ENCODE data around the gene STUM. TPM values are rescaled to one million over a fixed set of nuclear protein-coding genes. Genes with fewer than 3 reads are reported as not detected.
"Not testable (repeated sequence)": the region's sequence is repeated elsewhere in the genome, so short reads cannot be mapped to it uniquely, and the experiment has no call there.

The STUM gene
- polyA plus RNA-seq, 10 donors, result 6.1 to 18.6 (median 13.6) TPM

GRCh38 chr1:226638001-226638601, 89.5 kb downstream of the STUM start:
- DNase-seq, result peak in 1 of 3 donors; percentile 83

DNA sequence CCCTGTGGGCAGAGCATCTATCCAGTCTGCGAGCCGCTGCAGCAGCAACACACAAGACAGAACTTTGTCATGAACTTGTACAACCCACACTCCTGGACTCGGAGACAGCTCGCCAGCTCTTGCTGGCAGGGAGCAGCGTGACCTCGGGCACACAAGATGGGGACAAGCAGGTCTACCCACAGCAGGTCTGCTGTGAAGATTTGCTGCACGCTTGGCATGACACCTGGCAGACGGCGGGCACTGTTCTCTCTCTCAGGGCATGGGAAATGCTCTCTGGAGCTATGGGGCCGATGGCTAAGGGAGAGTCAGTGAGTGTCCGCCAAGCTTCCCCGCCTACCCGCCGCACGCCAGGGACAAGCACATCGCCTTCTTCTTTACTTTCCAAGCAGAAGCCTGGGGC, 90.0 kb downstream of the STUM start:
- DNase-seq, result no peak

DNA sequence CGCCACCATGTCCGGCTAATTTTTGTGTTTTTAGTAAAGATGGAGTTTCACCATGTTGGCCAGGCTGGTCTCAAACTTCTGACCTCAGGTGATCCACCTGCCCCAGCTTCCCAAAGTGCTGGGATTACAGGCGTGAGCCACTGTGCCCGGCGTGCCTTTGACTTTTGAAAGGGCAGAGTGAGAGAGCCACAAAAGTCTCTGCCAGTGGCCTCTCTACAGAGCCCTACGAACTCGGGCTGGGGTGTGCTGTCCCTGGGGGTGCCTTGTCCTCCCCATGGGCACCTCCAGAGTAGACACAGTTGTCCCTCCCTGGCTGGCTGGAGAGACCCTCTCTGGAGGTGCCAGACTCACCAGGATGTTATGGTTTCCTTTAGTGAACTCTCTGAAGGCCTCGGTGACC, 90.6 kb downstream of the STUM start:
- not testable (repeated sequence) for DNase-seq

DNA sequence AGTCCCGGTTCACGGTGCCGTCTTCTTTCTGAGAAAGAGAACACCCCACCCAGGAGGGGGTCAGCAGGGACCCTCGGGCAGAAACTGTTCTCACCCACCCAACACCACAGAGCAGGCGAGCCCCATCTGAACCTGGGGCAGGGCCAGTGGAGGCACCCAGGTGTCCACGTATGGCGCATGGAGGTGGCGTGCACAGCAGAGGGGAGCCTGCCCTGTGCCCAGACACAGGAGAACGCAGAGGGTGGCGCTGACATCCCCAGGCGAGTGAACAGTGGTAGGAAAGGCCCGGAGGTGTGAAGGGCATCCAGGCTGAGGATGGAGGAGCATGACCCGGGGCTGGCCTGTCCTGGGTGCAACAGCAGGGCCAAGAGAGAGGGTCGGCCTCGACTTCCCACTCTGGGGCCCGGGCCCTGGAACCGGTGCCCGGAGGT, 91.1 kb downstream of the STUM start:
- DNase-seq, result no peak

GRCh38 chr1:226640321-226641136, 92.0 kb downstream of the STUM start:
- no peak for DNase-seq

DNA sequence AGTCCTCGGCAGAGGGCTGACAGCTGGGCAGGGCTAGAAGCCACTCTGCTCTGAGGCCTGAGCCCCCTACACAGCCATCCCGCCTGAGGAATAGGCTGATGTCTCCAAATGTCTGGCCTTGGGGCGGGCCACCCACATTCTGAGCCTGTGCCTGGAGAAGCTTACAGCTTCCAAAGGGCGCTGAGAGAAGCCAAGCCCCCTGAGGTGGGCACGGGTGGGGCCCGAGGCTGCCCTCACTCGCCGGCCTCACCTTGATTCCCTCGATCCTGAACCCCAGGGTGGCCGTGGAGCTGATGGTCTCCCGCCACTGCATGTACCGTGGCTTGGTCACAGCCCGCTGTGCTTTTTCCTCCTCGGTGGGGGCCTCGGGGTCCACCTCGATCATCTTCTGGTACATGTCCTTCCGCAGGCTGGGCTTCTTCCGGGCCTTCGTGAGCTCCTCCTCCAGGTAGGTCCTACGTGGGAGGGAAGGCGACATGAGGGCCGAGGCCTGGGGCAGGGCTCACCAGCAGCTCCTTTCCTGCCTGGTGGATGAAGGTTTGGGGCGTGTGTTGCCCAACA, 93.2 kb downstream of the STUM start:
- DNase-seq, result no peak

DNA sequence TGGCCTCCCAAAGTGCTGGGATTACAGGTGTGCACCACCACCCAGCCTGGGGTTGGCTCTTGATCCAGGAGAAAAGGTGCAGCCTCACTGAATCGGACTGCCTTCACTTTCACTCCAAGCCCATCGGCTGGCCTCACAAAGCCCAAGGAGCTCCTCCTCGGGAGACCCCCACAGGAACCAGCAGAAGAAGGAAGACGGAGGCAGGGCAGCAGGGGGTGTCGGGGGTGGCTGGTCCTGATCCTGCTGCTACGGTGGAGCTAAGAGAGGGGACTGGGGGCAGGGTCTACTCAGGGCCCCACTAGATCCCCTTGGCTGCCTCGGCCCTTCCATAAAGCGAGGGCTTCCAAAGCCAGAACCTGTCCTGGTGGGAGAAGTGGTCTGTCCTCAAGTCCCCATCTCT, 93.9 kb downstream of the STUM start:
- no peak for DNase-seq

DNA sequence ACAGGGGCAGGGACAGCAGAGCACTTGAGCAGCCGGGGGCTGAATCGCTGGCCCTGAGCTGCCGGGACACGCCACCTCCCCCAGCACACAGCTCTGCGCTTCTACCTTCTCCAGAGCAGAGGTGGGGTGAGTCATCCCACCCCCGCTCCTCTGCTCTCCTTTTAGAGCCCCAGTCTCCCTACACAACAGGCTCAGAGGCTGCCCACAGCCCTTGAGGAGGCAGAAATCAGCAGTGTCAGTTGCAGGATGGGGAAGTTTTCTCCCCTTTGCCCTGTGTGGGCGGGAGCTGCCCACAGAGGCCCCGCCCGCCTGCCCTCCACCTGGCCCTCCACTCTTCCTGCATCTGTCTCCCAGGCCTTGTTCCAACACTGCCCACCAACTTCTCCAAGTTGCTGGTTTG, 94.6 kb downstream of the STUM start:
- DNase-seq, result no peak

DNA sequence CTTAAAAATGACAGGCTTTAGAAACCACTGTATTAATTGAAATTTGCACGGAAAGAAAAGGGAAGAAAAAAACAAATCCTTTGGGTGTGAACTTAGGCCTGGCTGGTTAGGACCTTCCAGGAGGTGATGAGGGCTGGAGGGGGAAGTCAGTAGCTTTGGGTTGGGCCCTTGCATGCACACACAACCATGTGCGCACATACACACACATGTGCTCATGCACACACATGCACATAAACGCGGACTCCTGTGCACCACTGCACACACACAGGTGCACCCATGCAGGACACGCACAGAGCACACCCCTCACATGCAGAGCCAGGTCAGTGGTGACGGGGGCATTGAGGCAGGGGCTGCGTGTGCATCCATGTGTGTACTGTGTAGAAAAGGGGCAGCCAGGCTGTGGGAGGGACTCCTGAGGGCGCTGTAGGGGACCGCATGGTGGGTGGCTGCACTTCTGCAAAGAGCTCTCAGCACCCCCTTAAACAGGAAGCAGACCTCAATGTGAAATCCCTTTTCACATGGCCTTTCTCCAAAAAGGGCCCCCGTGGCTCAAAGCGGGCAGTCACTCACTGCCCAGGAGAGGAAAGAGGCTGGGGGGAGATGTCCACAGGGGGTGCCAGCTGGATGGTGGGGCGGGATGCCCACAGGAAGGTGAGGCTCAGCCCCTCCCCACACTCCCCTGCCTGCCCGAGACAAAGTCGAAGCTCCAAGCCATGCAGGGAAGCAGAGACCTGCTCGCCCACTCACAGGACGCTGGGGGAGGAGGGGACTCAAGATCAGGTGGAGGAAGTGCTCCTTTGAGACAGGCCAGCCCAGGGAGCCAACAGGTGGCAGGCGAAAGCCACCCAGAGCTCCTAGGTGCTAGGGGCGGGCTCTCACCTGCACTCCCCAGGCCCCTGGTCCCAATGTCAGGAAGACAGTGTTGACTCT, 95.3 kb downstream of the STUM start:
- DNase-seq, result peak in 1 of 3 donors; percentile 19

DNA sequence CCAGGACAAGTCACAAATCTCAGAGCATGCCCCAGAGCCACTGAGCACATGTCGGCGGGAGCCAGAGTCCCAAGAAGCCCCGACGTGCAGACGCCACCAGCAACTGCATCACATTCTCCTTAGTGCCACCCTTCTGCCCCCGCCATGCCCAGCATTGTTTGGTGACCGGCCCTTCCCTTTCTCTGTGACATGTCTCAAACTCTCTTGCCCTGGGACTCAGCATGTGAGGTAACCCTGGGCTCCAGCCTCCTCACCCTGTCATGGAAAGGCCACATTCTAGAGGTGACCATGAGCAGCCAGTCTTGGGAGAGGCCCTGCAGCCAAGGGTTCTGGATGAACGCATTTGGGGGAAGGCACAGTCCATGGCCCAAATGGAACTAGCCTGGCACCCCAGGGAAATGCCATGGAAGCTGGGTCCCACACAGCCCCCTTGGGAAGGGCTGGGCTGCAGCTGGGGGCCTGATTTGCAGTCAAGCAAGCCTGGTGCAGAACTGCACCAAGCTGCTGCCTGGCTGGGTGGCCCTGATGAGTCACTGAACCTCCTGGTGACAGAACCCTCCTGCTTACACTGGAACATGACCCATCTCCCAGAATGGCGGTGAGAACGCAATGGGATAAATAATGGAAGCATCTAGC, 96.1 kb downstream of the STUM start:
- DNase-seq, result peak in 1 of 3 donors; percentile 7

GRCh38 chr1:226645279-226645976, 96.9 kb downstream of the STUM start:
- no peak for DNase-seq

GRCh38 chr1:226646026-226646869, 97.7 kb downstream of the STUM start:
- no peak for DNase-seq

DNA sequence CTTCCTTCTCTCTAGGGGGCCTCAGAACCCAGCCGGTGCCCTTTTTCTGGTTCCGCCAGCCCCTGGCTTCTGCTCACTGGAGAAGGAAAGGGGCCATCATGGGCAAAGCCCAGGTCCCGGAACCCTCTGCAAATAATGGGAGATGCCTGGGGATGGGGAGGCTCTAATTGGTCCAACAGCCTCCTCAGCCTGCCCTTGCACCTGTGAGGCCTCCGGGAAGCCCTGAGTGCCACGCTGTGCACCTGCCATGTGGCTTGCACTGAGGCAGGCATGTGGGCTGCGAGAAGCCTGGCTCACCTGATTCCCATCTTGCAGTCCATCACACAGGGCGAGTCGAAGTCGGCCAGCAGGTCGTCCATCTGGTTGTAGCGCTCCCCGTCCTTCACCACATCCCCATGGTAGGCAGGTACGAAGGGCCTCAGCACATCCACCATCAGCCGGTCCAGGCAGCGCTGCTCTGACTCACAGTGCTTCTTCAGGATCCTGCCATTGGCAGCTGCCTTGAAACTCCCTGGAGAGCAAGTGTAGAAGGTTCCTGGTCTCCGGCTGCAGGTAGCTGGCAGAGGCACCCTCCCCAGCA, 98.4 kb downstream of the STUM start:
- DNase-seq, result no peak

DNA sequence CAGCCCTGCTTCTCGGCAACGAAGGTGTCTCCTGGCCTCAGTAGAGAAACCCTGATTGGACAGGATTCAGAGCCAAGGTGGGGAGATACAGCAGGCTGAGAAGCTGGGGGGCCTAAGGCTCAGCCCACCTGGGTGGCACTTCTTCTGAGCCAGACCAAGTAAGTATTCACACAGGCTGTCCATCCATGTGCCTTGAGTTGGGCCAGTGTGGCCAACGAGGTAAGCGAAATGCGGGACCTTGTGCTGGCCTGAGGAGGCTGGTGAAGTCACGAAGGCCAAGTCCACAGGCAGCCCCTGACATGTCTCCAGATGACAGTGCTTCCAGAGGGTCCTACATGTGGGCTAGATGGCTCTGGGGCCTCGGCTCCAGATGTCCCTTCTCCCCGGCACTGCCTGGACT, 99.2 kb downstream of the STUM start:
- no peak for DNase-seq

GRCh38 chr1:226648421-226648820, 99.9 kb downstream of the STUM start:
- DNase-seq, result no peak

DNA sequence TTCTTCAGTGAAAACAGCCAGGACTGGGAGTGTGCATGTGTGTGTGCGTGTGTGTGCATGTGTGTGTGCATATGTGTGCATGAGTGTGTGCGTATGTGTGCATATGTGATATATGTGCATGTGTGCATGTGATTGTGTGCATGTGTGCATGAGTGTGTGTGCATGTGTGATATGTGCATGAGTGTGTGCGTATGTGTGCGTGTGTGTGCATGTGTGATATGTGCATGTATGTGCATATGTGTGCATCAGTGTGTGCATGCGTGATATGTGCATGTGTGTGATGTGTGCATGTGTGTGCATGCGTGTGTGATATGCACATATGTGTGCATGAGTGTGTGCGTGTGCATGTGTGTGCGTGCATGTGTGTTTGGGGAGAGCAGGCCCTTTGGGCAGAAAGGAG, 100.7 kb downstream of the STUM start:
- no peak for DNase-seq

- DNase-seq, result no peak
These were observed 101.2 kb downstream of the STUM start for GRCh38 chr1:226649780-226650179.

DNA sequence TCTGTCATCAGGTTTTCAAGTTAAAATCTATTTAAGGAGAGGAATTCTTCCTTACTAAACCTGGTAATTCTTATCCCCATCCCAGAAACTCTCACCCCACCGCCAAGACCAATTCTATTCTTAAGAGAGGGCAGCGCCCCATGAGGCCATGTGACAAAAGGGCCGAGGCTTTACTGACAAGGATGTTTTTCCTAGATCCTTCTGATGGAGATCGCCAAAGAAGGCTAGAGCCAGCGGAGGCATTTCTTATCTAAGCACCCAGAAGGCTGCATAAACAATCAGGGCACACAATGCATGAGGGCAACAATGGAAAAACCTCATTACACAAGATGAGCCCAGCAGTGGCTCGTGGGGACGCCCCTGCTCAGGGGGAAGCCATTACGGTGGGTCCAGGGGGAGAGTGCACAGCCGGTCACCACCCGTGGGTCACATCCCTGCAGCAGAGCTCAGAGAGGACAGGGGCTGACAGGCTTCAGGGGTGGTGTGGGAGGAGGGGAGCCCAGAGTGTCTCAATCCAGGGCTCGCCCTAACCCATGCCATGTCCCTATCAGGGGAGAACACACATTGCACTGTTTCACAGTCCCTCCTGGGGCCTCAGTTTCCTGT, 101.8 kb downstream of the STUM start:
- DNase-seq, result no peak

All from muscle of back (tissue), 11 donors.